NCI-H1436 treated with DMSO at 0.1 percent for 48 hours (cell line): ENCODE data around the gene P3H4.

Experiments
- DNase-seq: peaks from one replicate; lab custom pipeline; 2025; lab: John Stamatoyannopoulos, UW

P3H4 gene

GRCh38 chr17:41822216-41823140, 10.7 kb upstream of the P3H4 start:
- DNase-seq, result no peak

GRCh38 chr17:41821776-41822175, 10.0 kb upstream of the P3H4 start:
- DNase-seq, result no peak

- DNase-seq, result no peak
These were observed 6.3 kb upstream of the P3H4 start for GRCh38 chr17:41818024-41818423.

GRCh38 chr17:41816637-41817320, 5.0 kb upstream of the P3H4 start:
- no peak for DNase-seq

GRCh38 chr17:41814195-41814594, 2.4 kb upstream of the P3H4 start:
- no peak for DNase-seq

- DNase-seq, result no peak
These were observed 2.0 kb upstream of the P3H4 start for GRCh38 chr17:41813699-41814124.

GRCh38 chr17:41813152-41813680, 1.5 kb upstream of the P3H4 start:
- no peak for DNase-seq

DNA sequence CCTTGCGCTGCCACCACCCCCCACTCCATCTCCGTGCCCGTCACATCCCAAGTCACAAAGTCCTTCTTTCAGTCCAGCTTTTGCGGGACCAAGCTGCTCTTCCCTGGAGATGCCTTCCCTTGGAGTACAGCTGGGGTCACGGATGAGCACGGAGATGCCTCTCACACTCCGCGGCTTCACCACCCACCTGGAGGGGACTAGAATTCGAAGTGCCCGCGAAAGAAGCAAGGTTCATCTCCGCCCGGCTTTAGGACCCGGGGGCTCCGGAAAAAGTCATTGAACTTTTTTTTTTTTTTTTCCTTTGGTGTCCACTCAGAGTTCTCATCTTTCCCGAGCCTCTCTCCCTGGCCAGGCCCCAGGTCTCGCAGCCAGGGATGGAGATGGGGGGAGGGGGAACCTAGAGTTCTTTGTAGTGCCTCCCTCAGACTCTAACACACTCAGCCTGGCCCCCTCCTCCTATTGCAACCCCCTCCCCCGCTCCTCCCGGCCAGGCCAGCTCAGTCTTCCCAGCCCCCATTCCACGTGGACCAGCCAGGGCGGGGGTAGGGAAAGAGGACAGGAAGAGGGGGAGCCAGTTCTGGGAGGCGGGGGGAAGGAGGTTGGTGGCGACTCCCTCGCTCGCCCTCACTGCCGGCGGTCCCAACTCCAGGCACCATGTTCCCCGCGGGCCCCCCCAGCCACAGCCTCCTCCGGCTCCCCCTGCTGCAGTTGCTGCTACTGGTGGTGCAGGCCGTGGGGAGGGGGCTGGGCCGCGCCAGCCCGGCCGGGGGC, 817 bp upstream of the P3H4 start, which contains the start of gene FKBP10:
Gene FKBP10, plus strand, starts transcription at position 624 of the 771 bp plus-strand sequence. Its CDS starts 31 bp downstream, at position 655.
- DNase-seq, result no peak

- DNase-seq, result no peak
These were observed 845 bp downstream of the P3H4 start for GRCh38 chr17:41810659-41811548.

GRCh38 chr17:41806685-41807445, 4.9 kb downstream of the P3H4 start:
- DNase-seq, result no peak

GRCh38 chr17:41803049-41804020, 8.4 kb downstream of the P3H4 start:
- no peak for DNase-seq

DNA sequence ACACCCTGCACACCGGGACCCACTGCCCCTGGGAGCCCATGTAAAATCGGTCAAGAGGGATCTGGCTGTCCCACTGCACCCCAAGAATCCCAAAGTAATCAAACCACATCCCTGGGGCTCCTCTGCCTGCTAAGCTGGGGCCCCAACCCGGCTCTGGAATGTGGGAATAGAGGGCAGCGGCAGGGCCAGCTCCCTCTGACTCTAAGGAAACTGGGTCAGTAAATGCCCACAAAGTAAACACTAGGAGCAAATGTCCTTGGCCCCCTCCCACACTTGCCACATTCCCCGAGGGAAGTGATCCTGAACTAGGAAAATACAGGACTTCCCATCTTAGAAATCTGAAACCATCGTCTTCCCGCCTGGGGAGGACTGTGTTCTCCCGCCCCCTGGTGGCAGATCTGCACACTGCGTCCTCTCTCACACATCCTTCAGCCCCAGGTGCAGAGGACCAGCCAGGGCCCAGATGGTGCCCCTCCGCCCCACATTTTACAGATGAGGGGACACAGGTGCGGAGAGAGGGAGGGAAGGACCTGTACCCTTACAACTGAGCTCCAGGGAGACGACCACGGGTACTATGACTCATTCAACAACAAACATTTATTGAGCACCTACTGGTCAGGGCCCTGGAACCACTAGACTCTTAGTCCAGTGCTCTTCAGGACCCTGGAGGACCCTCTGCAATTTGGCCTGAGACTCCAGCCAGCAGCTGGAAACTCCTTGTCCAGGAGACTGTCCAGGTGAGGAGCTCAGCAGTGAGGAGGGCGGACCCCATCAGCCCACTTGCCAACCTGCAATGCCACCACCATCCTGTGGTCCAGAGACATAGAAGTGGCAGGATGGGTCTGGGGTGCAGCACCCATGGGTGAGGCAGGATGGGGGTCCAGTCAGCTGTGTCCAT, 10.1 kb downstream of the P3H4 start:
- peak; percentile 38 for DNase-seq

- no peak for DNase-seq
These were observed 11.0 kb downstream of the P3H4 start for GRCh38 chr17:41800601-41801373.

GRCh38 chr17:41799366-41799765, 12.4 kb downstream of the P3H4 start:
- DNase-seq, result no peak

GRCh38 chr17:41797377-41797776, 14.4 kb downstream of the P3H4 start:
- no peak for DNase-seq

DNA sequence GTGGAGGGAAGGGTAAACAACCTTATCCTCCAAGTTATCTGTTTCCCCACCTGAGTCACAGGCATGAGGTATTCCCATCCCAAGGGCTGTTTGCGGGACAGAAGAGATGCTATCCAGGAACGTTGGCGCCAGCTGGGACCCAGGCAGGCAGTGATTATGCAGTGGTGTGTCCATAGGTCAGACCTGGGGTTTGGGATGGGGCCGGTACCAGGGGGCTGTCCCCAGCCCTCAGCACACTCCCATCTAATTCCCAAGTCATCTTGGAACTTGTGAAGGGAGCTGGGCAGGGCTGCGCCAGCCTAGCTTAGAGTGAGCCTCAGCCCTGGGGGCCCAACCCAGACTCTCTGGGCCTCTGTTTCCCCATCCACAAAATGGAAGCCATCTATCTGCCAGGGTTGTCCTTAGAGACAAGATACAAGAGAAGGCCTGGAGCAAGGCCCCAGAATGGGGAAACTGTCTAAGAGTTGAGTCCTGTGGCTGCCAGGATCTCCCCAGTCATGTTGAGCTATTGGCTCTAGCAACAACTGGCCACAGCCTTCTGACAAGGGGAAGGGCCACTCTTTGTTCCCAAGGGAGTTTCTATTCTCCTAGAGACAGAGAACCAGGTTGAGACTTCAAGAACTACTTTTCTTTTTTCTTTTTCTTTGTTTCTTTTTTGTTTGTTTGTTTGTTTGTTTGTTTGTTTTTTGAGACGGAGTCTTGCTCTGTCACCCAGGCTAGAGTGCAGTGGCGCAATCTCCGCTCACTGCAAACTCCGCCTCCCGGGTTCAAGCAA, 15.4 kb downstream of the P3H4 start:
- no peak for DNase-seq
